PC-3 (cell line): Measurements from ENCODE around the gene C16orf95. TPM values are rescaled to one million over a fixed set of nuclear protein-coding genes. Genes with fewer than 3 reads are reported as not detected.

Experiments used
- ATAC-seq: fragments of 200-7000 bp; cut with Tn5 transposase; 2 replicates; pipeline ENCODE4 v1.9.1; 2020; ENCODE audit warnings: mild to moderate bottlenecking, moderate library complexity
- BruUV-seq: library from RNA; stranded (reverse); fragments of 400-500 nt; replicated peaks from 2 replicates; lab custom pipeline; 2021; lab: Mats Ljungman, UMichigan
- CTCF ChIA-PET: fragments of 300-600 bp; sonication (Branson Sonifier 250); formaldehyde crosslinking; loops from one replicate; lab custom pipeline; 2022; ENCODE audit warnings: antibody characterized with exemption; lab: Charles Lee
- POLR2A ChIA-PET: fragments of 300-600 bp; sonication (Branson Sonifier 250); formaldehyde crosslinking; loops from one replicate; lab custom pipeline; 2022; ENCODE audit warnings: antibody characterized with exemption; ENCODE audit not compliant: unreplicated experiment; lab: Charles Lee
- DNase-seq: peaks from one replicate; pipeline ENCODE4 v3.0.0-alpha.2; 2015
- H2AFZ ChIP-seq: fragments of 300-600 bp; sonication (generic); 2 replicates; pipeline ENCODE4 v1.6.0; 2016; ENCODE audit warnings: antibody characterized with exemption, low read length
- H3F3A ChIP-seq: fragments of 300-600 bp; sonication (generic); one replicate; pipeline ENCODE4 v1.6.0; 2017; ENCODE audit warnings: antibody characterized with exemption, low read length, control low read depth, mild to moderate bottlenecking; ENCODE audit not compliant: unreplicated experiment
- H3K27ac ChIP-seq: fragments of 300-600 bp; sonication (generic); 2 replicates; pipeline ENCODE4 v1.5.1; 2016; ENCODE audit warnings: mild to moderate bottlenecking, low read length
- H3K27me3 ChIP-seq: fragments of 300-600 bp; sonication (generic); 2 replicates; pipeline ENCODE4 v1.6.1; 2016; ENCODE audit warnings: low read length, mixed read lengths
- H3K36me3 ChIP-seq: fragments of 300-600 bp; sonication (generic); 2 replicates; pipeline ENCODE4 v1.6.1; 2016; ENCODE audit warnings: low read depth, mixed run types, low read length, mixed read lengths
- H3K4me1 ChIP-seq: fragments of 300-600 bp; sonication (generic); 2 replicates; pipeline ENCODE4 v1.5.1; 2016; ENCODE audit warnings: low read length; ENCODE audit not compliant: insufficient read depth
- H3K4me2 ChIP-seq: fragments of 300-600 bp; sonication (generic); 2 replicates; pipeline ENCODE4 v1.6.0; 2016; ENCODE audit warnings: low read length
- H3K4me3 ChIP-seq: fragments of 300-600 bp; sonication (generic); 2 replicates; pipeline ENCODE4 v1.5.1; 2016; ENCODE audit warnings: mild to moderate bottlenecking, low read length, mixed read lengths
- H3K79me2 ChIP-seq: fragments of 300-600 bp; sonication (generic); 2 replicates; pipeline ENCODE4 v1.6.1; 2017; ENCODE audit warnings: low read length, mixed read lengths
- H3K9ac ChIP-seq: fragments of 300-600 bp; sonication (generic); 2 replicates; pipeline ENCODE4 v1.6.0; 2016; ENCODE audit warnings: mild to moderate bottlenecking, low read length
- H3K9me2 ChIP-seq: fragments of 300-600 bp; sonication (generic); replicated peaks from 2 replicates; pipeline ENCODE4 v1.6.1; 2016; ENCODE audit warnings: mixed run types, low read length, mixed read lengths
- H3K9me3 ChIP-seq: fragments of 300-600 bp; sonication (generic); 2 replicates; pipeline ENCODE4 v1.6.1; 2016; ENCODE audit warnings: low read length, mixed read lengths
- H4K20me1 ChIP-seq: fragments of 300-600 bp; sonication (generic); 2 replicates; pipeline ENCODE4 v1.6.1; 2016; ENCODE audit warnings: low read length, mixed read lengths
- CTCF ChIP-seq: fragments of 300-600 bp; sonication (generic); conservative IDR thresholded peaks from 2 replicates; pipeline ENCODE4 v1.5.1; 2017; ENCODE audit warnings: antibody characterized with exemption, low read depth, mild to moderate bottlenecking, low read length
- EZH2 ChIP-seq: fragments of 300-600 bp; sonication (generic); IDR thresholded peaks from one replicate; pipeline ENCODE4 v1.6.1; 2017; ENCODE audit warnings: antibody characterized with exemption, mild to moderate bottlenecking, low read length; ENCODE audit not compliant: unreplicated experiment
- EZH2phosphoT487 ChIP-seq: fragments of 300-600 bp; sonication (generic); IDR thresholded peaks from 2 replicates; pipeline ENCODE4 v1.6.1; 2018; ENCODE audit warnings: mild to moderate bottlenecking, antibody characterized with exemption, low read length, borderline replicate concordance
- intact Hi-C: fragments of 100-400 bp; cut with micrococcal nuclease; formaldehyde crosslinking; loops from 2 replicates; pipeline ENCODE4 v1.9.0; 2023
- total RNA-seq: library from RNA; depleted of rRNA; stranded (reverse); fragments of >200 nt; gene quantifications from 2 replicates; pipeline ENCODE4 v1.2.3, GENCODE V29; 2014

C16orf95 gene
- total RNA-seq, 1 experiment from 2014 or later: 2.4 TPM

- Histone ChIP-seq H2AFZ (no peak overlapping the region), H3K9me2 (no peaks in the 10 kb centered on the region), H3K9ac (no peak overlapping the region), H3K4me1 (no peaks in the 10 kb centered on the region), H3K36me3 (no peaks in the 10 kb centered on the region), H3K9me3 (no peaks in the 10 kb centered on the region), H4K20me1 (no peaks in the 10 kb centered on the region), H3K4me3 (no peak overlapping the region), H3K27ac (no peak overlapping the region), H3K27me3 (no peaks in the 10 kb centered on the region), H3K4me2 (no peak overlapping the region), H3K79me2 (no peaks in the 10 kb centered on the region), H3F3A (no peaks in the 10 kb centered on the region)
- ATAC-seq (no peak), DNase-seq (no peak)
- CTCF ChIA-PET: no interaction called here
- BruUV-seq: no TSS peak
- TF ChIP-seq CTCF: no peak
- TF ChIP-seq EZH2phosphoT487: no peak
- TF ChIP-seq EZH2: no peak
- POLR2A ChIA-PET: no interaction called here
- intact Hi-C loops: no loop called here
These were observed 19.4 kb upstream of the C16orf95 start for GRCh38 chr16:87336434-87337240.

DNA sequence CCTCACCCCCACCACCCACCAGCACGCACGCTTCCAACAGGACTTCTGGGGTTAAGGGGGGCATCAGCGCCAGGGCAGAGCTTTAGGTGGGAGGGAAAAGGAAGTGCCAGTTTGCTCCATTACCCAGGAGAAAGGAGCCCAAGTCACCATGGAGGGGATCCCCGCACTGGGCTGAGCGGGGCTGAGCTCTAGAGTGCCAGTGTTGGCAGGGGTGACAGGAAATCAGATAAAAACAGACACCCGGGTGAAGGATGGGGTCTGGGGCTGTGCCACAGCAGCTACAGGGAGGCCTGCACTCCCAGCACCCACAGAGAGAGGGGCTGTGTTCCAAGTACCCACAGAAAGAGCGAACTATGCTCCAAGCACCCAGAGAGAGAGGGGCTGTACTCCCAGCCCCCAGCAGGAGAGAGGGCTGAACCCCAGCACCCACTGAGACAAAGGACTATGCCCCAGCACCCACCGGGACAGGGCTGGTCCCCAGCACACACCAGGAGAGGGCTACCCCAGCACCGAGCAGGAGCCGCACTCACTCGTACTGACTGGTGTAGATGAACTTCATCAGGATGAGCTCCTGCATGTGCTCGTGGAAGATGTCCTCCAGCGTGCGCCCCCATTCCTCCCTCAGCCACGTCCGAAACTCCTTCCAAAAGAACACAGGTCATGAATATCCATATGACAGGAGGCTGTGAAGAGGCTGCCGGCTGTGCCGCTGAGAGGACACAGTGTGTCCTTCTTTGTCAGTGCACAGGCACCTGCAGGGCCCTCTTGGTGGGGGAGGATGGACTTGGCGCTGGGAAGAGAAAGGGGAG, 18.6 kb upstream of the C16orf95 start:
- Histone ChIP-seq H3K27ac (no peak overlapping the region), H3K79me2 (no peaks in the 10 kb centered on the region), H3K4me1 (no peaks in the 10 kb centered on the region), H3K4me3 (no peak overlapping the region), H3K9ac (no peak overlapping the region), H3K9me2 (no peaks in the 10 kb centered on the region), H3K4me2 (no peak overlapping the region), H3K9me3 (no peaks in the 10 kb centered on the region), H4K20me1 (no peaks in the 10 kb centered on the region), H2AFZ (no peak overlapping the region), H3K36me3 (no peaks in the 10 kb centered on the region), H3F3A (no peaks in the 10 kb centered on the region), H3K27me3 (no peaks in the 10 kb centered on the region)
- no peak for TF ChIP-seq EZH2
- no peak for TF ChIP-seq CTCF
- no peak for TF ChIP-seq EZH2phosphoT487
- BruUV-seq: no TSS peak
- DNase-seq: no peak
- intact Hi-C loops: no loop called here
- ATAC-seq: no peak
- CTCF ChIA-PET: no interaction called here
- POLR2A ChIA-PET: no interaction called here
